ENCODE measurements around the gene HNRNPF. TPM values are rescaled to one million over a fixed set of nuclear protein-coding genes. Genes with fewer than 3 reads are reported as not detected.

The HNRNPF gene
- total RNA-seq, 4 donors from 2014 or later, result 138 to 215 (median 180) TPM

DNA sequence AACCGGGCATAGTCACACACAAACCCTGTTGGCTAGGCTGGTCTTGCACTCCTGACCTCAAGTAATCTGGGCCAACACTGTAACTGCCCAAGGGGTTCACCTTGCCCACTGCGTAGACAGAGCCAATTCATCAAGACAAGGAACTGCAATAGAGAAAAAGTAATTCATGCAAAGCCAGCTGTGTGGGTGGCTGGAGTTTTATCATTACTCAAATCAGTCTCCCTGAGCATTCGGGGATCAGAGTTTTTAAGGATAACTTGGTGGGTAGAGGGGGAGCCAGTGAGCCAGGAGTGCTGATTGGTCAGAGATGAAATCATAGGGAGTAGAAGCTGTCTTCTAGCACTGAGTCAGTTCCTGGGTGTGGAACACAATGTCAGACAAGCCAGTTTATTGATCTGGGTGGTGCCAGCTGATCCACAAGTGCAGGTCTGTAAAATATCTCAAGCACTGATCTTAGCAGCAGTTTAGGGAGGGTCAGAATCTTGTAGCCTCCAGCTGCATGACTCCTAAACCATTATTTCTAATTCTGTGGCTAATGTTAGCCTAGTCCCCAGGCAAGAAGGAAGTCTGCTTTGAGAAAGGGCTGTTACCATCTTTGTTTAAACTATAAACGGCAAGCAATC lies 53.1 kb downstream of the HNRNPF start:
- peaks cover 7% of the 10 kb centered on the region for H3K27me3 ChIP-seq
- no peak for ATAC-seq
- H3K4me1 ChIP-seq, result no peaks in the 10 kb centered on the region
- 29 to 72% methylated on average over 2 to 3 of the region's 4 CpGs for WGBS, 2 donors (ENCODE audit: low coverage in 1 of 2)
- H3K27ac ChIP-seq, result no peak overlapping the region
- TF ChIP-seq, protein P1, sequence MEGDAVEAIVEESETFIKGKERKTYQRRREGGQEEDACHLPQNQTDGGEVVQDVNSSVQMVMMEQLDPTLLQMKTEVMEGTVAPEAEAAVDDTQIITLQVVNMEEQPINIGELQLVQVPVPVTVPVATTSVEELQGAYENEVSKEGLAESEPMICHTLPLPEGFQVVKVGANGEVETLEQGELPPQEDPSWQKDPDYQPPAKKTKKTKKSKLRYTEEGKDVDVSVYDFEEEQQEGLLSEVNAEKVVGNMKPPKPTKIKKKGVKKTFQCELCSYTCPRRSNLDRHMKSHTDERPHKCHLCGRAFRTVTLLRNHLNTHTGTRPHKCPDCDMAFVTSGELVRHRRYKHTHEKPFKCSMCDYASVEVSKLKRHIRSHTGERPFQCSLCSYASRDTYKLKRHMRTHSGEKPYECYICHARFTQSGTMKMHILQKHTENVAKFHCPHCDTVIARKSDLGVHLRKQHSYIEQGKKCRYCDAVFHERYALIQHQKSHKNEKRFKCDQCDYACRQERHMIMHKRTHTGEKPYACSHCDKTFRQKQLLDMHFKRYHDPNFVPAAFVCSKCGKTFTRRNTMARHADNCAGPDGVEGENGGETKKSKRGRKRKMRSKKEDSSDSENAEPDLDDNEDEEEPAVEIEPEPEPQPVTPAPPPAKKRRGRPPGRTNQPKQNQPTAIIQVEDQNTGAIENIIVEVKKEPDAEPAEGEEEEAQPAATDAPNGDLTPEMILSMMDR (IDR thresholded peaks at IDR 0.05), result no peak
- TF ChIP-seq POLR2A (IDR thresholded peaks at IDR 0.05), result no peak
- TF ChIP-seq EP300 (IDR thresholded peaks at IDR 0.05), result no peak
- H3K36me3 ChIP-seq, result no peaks in the 10 kb centered on the region
- no peak overlapping the region for H3K4me3 ChIP-seq
- H3K9me3 ChIP-seq, result no peaks in the 10 kb centered on the region

- WGBS, 2 donors (ENCODE audit: low coverage in 1 of 2), result 0 to 12% methylated on average over 1 to 2 of the region's 2 CpGs
These were observed 54.1 kb downstream of the HNRNPF start for GRCh38 chr10:43354879-43355380.

GRCh38 chr10:43354330-43354635 lies 54.7 kb downstream of the HNRNPF start:
- Histone ChIP-seq H3K27me3 (peaks cover 17% of the 10 kb centered on the region), H3K9me3 (no peaks in the 10 kb centered on the region), H3K4me1 (no peaks in the 10 kb centered on the region), H3K27ac (no peak overlapping the region), H3K36me3 (no peaks in the 10 kb centered on the region), H3K4me3 (no peak overlapping the region)
- TF ChIP-seq POLR2A (IDR thresholded peaks at IDR 0.05) (no peak), POLR2AphosphoS5 (IDR thresholded peaks at IDR 0.05) (no peak), EP300 (IDR thresholded peaks at IDR 0.05) (no peak)
- TF ChIP-seq, protein P1 (IDR thresholded peaks at IDR 0.05), result no peak
- ATAC-seq, result no peak
- 71 to 73% methylated on average over 2 of the region's 2 CpGs for WGBS, 2 donors (ENCODE audit: low coverage in 1 of 2)

More at GRCh38 chr10:43354879-43355380, 54.1 kb downstream of the HNRNPF start:
- Histone ChIP-seq H3K27ac (no peak overlapping the region), H3K4me3 (no peak overlapping the region), H3K4me1 (no peaks in the 10 kb centered on the region), H3K27me3 (peaks cover 17% of the 10 kb centered on the region), H3K36me3 (no peaks in the 10 kb centered on the region), H3K9me3 (no peaks in the 10 kb centered on the region)
- TF ChIP-seq EP300 (IDR thresholded peaks at IDR 0.05) (no peak), POLR2A (IDR thresholded peaks at IDR 0.05) (no peak)
- no peak for ATAC-seq

DNA sequence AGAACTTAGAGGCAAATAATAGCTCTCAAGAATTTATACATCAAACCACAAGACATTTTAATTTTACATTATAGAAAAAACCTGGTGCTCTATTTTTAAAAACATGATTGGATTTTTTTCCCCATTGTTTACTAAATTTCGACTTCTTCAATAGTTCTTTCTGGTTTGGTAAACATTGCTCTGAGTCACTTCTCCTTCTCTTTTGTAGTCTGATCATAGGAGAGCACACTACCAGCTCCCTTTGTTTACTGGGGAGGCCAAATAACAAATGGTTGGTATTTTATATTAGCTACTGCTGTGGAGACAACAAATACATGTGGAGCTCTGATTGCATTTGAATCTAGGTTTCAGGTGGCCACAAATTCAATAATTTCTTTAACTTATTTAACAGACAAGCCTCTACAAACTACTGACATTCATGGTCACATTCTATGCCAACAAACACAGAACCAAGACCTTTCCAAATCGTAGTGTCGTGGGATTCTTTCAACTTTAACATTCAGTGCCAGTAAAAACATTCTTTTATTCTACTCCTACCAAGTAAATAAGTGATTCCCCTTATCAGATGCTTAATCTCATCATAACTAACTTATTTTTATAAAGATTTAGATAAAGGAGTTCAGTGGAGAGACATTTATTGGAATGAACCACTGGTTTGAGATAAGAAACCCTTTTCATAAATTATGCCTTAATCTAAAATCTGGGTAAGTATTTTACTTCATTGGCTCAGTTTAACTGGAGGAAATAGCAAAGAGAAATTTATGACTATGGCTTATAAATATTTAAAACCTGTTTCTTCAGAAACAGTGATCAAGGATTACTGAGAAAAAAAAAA lies 55.3 kb downstream of the HNRNPF start:
- H3K36me3 ChIP-seq, result no peaks in the 10 kb centered on the region
- TF ChIP-seq, protein P1 (IDR thresholded peaks at IDR 0.05), result no peak
- TF ChIP-seq POLR2AphosphoS5 (IDR thresholded peaks at IDR 0.05), result no peak
- no peak for TF ChIP-seq EP300 (IDR thresholded peaks at IDR 0.05)
- no peak for TF ChIP-seq POLR2A (IDR thresholded peaks at IDR 0.05)
- no peaks in the 10 kb centered on the region for H3K9me3 ChIP-seq
- no peaks in the 10 kb centered on the region for H3K4me1 ChIP-seq
- peaks cover 17% of the 10 kb centered on the region for H3K27me3 ChIP-seq
- H3K27ac ChIP-seq, result no peak overlapping the region
- WGBS, 2 donors (ENCODE audit: low coverage in 1 of 2), result 34 to 52% methylated on average over 3 of the region's 3 CpGs
- no peak for ATAC-seq
- no peak overlapping the region for H3K4me3 ChIP-seq

DNA sequence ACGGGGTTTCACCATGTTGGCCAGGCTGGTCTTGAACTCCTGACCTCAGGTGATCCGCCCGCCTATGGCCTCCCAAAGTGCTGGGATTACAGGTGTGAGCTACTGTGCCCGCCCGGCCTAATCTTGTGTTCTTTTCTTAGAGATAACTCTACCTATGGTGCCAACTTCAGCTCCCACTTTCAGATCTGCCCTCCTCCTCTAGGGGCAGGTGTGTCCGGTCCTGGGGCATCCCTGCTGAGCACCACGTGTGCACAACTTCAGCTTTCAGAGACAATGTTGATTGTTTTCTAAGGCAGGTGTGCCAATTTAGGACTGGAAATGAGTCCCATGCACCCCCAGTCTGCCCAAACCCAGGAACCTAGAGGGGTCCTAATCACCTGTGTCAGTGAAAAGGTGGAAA lies 56.0 kb downstream of the HNRNPF start:
- Histone ChIP-seq H3K4me1 (peaks cover 0 to 5% (median 0%) of the 10 kb centered on the region in 3 donors), H3K27ac (no peak overlapping the region), H3K9me3 (no peaks in the 10 kb centered on the region), H3K27me3 (peaks cover 17% of the 10 kb centered on the region), H3K36me3 (no peaks in the 10 kb centered on the region), H3K4me3 (no peak overlapping the region)
- no peak for ATAC-seq
- TF ChIP-seq POLR2AphosphoS5 (IDR thresholded peaks at IDR 0.05) (no peak), POLR2A (IDR thresholded peaks at IDR 0.05) (no peak), EP300 (IDR thresholded peaks at IDR 0.05) (no peak)
- TF ChIP-seq, protein P1 (IDR thresholded peaks at IDR 0.05), result no peak
- 90% methylated on average over 4 of the region's 7 CpGs; no CpG with 5 or more reads in 1 of the 2 donors for WGBS, 2 donors (ENCODE audit: low coverage in 1 of 2)

Measured in gastroesophageal sphincter (tissue), 4 donors.